Tibial nerve (tissue), 4 donors: ENCODE data around the gene FAM114A1.

Experiments used
- CTCF ChIP-seq, 5 experiments: fragments of 200-600 bp in 3 of 5; fragments of 450-650 bp in 2 of 5; sonication (generic) in 3 of 5; IDR thresholded peaks; one replicate each; pipeline ENCODE4 v1.5.1; 2016 to 2019; ENCODE audit warnings: antibody characterized with exemption in 5 of 5, mild to moderate bottlenecking in 3 of 5, moderate library complexity in 2 of 5
- EP300 ChIP-seq, 2 donors: sonication (generic); formaldehyde crosslinking; IDR thresholded peaks; one replicate each; pipeline ENCODE4 v1.6.1; 2017; ENCODE audit warnings: antibody characterized with exemption in 2 of 2, mild to moderate bottlenecking in 1 of 2

- TF ChIP-seq CTCF (IDR thresholded peaks at IDR 0.05): no peak
- TF ChIP-seq EP300 (IDR thresholded peaks at IDR 0.05): no peak
These were observed 115.7 kb downstream of the FAM114A1 start for GRCh38 chr4:38983291-38983690.
